OCI-LY1 (cell line): ENCODE measurements around the gene CYTH3.

Source experiments
- H2AFZ ChIP-seq: fragments of 200-600 bp; sonication (generic), shearing (Covaris generic); 2 replicates; pipeline ENCODE4 v1.6.0; 2014; ENCODE audit warnings: antibody characterized with exemption, mild to moderate bottlenecking, low read length
- H3F3A ChIP-seq: fragments of 200-600 bp; sonication (generic), shearing (Covaris generic); 2 replicates; pipeline ENCODE4 v1.6.0; 2014; ENCODE audit warnings: mild to moderate bottlenecking, antibody characterized with exemption, low read length, moderate library complexity; ENCODE audit not compliant: insufficient read depth
- H3K27ac ChIP-seq: fragments of 200-600 bp; sonication (generic); 2 replicates; pipeline ENCODE4 v1.5.1; 2014; ENCODE audit warnings: low read length, mixed run types, mild to moderate bottlenecking, low read depth; ENCODE audit not compliant: poor library complexity, severe bottlenecking
- H3K27me3 ChIP-seq: fragments of 200-600 bp; sonication (generic); 2 replicates; pipeline ENCODE4 v1.6.0; 2014; ENCODE audit warnings: antibody characterized with exemption, mild to moderate bottlenecking, low read length, moderate library complexity; ENCODE audit not compliant: insufficient read depth
- H3K36me3 ChIP-seq: fragments of 200-600 bp; sonication (generic); 2 replicates; pipeline ENCODE4 v1.6.1; 2014; ENCODE audit warnings: mild to moderate bottlenecking, antibody characterized with exemption, low read length, moderate library complexity, mixed read lengths; ENCODE audit not compliant: insufficient read depth
- H3K4me1 ChIP-seq: fragments of 200-600 bp; sonication (generic); 2 replicates; pipeline ENCODE4 v1.5.1; 2014; ENCODE audit warnings: mild to moderate bottlenecking, low read length, moderate library complexity; ENCODE audit not compliant: insufficient read depth, severe bottlenecking
- H3K4me2 ChIP-seq: fragments of 200-600 bp; sonication (generic), shearing (Covaris generic); 2 replicates; pipeline ENCODE4 v1.6.1; 2014; ENCODE audit warnings: low read length
- H3K4me3 ChIP-seq: fragments of 200-600 bp; sonication (generic); 2 replicates; pipeline ENCODE4 v1.5.1; 2014; ENCODE audit warnings: low read length, low read depth, mild to moderate bottlenecking, mixed read lengths; ENCODE audit not compliant: poor library complexity, severe bottlenecking
- H3K79me2 ChIP-seq: fragments of 200-600 bp; shearing (Covaris generic); 2 replicates; pipeline ENCODE4 v1.6.1; 2016; ENCODE audit warnings: mixed run types, low read length, mixed read lengths; ENCODE audit not compliant: insufficient read depth
- H3K9ac ChIP-seq: fragments of 200-600 bp; sonication (generic), shearing (Covaris generic); 2 replicates; pipeline ENCODE4 v1.6.1; 2014; ENCODE audit warnings: mild to moderate bottlenecking, low read length, mixed read lengths
- H3K9me2 ChIP-seq: fragments of 200-600 bp; sonication (generic), shearing (Covaris generic); 2 replicates; pipeline ENCODE4 v1.6.1; 2014; ENCODE audit warnings: low read depth, mild to moderate bottlenecking, low read length, mixed read lengths
- H3K9me3 ChIP-seq: fragments of 200-600 bp; shearing (Covaris generic); 2 replicates; pipeline ENCODE4 v1.6.1; 2014; ENCODE audit warnings: low read length, mixed read lengths
- H4K20me1 ChIP-seq: fragments of 200-600 bp; sonication (generic), shearing (Covaris generic); 2 replicates; pipeline ENCODE4 v1.6.0; 2016; ENCODE audit warnings: mild to moderate bottlenecking, low read length; ENCODE audit not compliant: insufficient read depth
- EZH2 ChIP-seq: fragments of 200-600 bp; sonication (generic), shearing (Covaris generic); IDR thresholded peaks from 2 replicates; pipeline ENCODE4 v1.8.0; 2017; ENCODE audit warnings: borderline replicate concordance, mixed run types, mild to moderate bottlenecking, antibody characterized with exemption, low read length, moderate library complexity, mixed read lengths
- TF ChIP-seq, protein P1 (sequence below): fragments of 200-600 bp; sonication (generic), shearing (Covaris generic); IDR thresholded peaks from 2 replicates; pipeline ENCODE4 v1.5.1; 2017; ENCODE audit warnings: mild to moderate bottlenecking, antibody characterized with exemption, low read length, moderate library complexity, mixed read lengths

Gene CYTH3

GRCh38 chr7:6139189-6139996 is 133.0 kb downstream of the CYTH3 start:
- Histone ChIP-seq H3K36me3 (peaks cover 27% of the 10 kb centered on the region), H3K9me3 (no peaks in the 10 kb centered on the region), H3F3A (no peaks in the 10 kb centered on the region), H3K27ac (no peak overlapping the region), H3K27me3 (no peaks in the 10 kb centered on the region), H2AFZ (no peak overlapping the region), H3K4me1 (no peaks in the 10 kb centered on the region), H4K20me1 (no peaks in the 10 kb centered on the region), H3K79me2 (no peaks in the 10 kb centered on the region), H3K9me2 (no peaks in the 10 kb centered on the region), H3K4me3 (no peak overlapping the region), H3K9ac (no peak overlapping the region), H3K4me2 (no peak overlapping the region)
- TF ChIP-seq EZH2, result no peak
- TF ChIP-seq, protein P1, sequence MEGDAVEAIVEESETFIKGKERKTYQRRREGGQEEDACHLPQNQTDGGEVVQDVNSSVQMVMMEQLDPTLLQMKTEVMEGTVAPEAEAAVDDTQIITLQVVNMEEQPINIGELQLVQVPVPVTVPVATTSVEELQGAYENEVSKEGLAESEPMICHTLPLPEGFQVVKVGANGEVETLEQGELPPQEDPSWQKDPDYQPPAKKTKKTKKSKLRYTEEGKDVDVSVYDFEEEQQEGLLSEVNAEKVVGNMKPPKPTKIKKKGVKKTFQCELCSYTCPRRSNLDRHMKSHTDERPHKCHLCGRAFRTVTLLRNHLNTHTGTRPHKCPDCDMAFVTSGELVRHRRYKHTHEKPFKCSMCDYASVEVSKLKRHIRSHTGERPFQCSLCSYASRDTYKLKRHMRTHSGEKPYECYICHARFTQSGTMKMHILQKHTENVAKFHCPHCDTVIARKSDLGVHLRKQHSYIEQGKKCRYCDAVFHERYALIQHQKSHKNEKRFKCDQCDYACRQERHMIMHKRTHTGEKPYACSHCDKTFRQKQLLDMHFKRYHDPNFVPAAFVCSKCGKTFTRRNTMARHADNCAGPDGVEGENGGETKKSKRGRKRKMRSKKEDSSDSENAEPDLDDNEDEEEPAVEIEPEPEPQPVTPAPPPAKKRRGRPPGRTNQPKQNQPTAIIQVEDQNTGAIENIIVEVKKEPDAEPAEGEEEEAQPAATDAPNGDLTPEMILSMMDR, result no peak

DNA sequence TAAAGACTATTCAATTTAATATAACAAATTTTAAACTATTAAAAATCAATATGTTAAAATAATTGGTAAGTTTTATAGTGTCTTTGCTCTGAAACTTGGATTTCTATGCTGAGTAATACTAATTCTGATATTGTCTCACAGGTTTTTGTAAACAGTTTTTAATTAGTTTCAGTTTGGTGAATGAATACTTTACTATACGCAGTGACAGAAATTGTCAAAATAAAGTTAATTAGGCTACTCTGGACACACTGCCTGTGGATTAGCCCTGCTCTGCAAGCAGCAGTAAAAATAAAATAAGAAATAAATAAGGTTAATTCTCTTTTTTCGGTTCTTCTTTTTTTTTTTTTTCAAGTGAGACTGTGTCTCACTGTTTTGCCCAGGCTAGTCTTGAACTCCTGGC is 135.9 kb downstream of the CYTH3 start:
- Histone ChIP-seq H3K36me3 (peaks cover 39% of the 10 kb centered on the region), H3F3A (no peaks in the 10 kb centered on the region), H3K27me3 (no peaks in the 10 kb centered on the region), H3K9ac (no peak overlapping the region), H3K4me3 (no peak overlapping the region), H3K4me1 (no peaks in the 10 kb centered on the region), H3K4me2 (no peak overlapping the region), H3K27ac (no peak overlapping the region), H4K20me1 (no peaks in the 10 kb centered on the region), H3K9me3 (no peaks in the 10 kb centered on the region), H3K79me2 (no peaks in the 10 kb centered on the region), H3K9me2 (no peaks in the 10 kb centered on the region), H2AFZ (no peak overlapping the region)
- no peak for TF ChIP-seq EZH2
- TF ChIP-seq, protein P1, result no peak

GRCh38 chr7:6133249-6133648 is 139.2 kb downstream of the CYTH3 start:
- H3K27me3 ChIP-seq, result no peaks in the 10 kb centered on the region
- H3K9me3 ChIP-seq, result no peaks in the 10 kb centered on the region
- H3K4me1 ChIP-seq, result no peaks in the 10 kb centered on the region
- H2AFZ ChIP-seq, result no peak overlapping the region
- H3K79me2 ChIP-seq, result no peaks in the 10 kb centered on the region
- peaks cover 54% of the 10 kb centered on the region for H3K36me3 ChIP-seq
- H3K9me2 ChIP-seq, result no peaks in the 10 kb centered on the region
- no peak overlapping the region for H3K27ac ChIP-seq
- no peaks in the 10 kb centered on the region for H4K20me1 ChIP-seq
- no peaks in the 10 kb centered on the region for H3F3A ChIP-seq
- no peak for TF ChIP-seq EZH2
- TF ChIP-seq, protein P1, result no peak
- H3K4me2 ChIP-seq, result no peak overlapping the region
- H3K4me3 ChIP-seq, result no peak overlapping the region
- no peak overlapping the region for H3K9ac ChIP-seq
